Esophagus mucosa (tissue), 1 donor: ENCODE measurements around the gene CD96. TPM values are rescaled to one million over a fixed set of nuclear protein-coding genes. Genes with fewer than 3 reads are reported as not detected.
"Not testable (repeated sequence)": the region's sequence is repeated elsewhere in the genome, so short reads cannot be mapped to it uniquely, and the experiment has no call there.

ENCODE experiments used
- ATAC-seq: fragments of 200-7000 bp; cut with Tn5 transposase; one replicate; pipeline ENCODE4 v1.9.1; 2020
- total RNA-seq: library from RNA; stranded (reverse); gene quantifications from one replicate; pipeline ENCODE4 v1.2.4, GENCODE V29; 2023
- donor health status: DM: yes; HTN: yes; CAD: no.

The CD96 gene, protein sequence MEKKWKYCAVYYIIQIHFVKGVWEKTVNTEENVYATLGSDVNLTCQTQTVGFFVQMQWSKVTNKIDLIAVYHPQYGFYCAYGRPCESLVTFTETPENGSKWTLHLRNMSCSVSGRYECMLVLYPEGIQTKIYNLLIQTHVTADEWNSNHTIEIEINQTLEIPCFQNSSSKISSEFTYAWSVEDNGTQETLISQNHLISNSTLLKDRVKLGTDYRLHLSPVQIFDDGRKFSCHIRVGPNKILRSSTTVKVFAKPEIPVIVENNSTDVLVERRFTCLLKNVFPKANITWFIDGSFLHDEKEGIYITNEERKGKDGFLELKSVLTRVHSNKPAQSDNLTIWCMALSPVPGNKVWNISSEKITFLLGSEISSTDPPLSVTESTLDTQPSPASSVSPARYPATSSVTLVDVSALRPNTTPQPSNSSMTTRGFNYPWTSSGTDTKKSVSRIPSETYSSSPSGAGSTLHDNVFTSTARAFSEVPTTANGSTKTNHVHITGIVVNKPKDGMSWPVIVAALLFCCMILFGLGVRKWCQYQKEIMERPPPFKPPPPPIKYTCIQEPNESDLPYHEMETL
- 1.0 TPM for total RNA-seq

DNA sequence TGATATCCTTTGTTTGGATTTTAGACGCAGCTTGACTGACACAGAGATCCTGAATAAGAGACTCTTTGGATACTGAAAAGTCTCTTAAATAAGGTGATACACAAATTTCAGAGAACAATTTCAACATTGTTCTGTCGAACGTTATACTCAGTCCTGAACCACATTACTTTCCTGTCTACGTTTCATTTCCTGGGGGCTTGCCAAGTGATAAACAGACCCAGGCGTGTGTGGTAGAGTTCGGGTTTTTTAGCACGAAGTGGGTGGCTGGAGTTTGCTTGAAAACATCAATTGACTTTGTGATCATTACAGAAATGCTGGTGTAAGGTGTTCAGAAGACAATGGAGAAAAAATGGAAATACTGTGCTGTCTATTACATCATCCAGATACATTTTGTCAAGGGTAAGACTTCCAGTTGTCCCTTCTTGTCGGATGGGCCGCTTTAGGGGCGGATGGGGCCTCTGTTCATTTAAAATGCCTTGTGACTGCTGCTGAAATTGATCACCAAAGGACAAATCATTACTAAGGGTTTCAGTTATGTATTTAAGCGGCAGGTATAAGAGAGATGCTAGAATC lies at the start of gene CD96:
Gene CD96, plus strand, starts transcription at position 287 of the 573 bp plus-strand sequence. Its CDS starts 52 bp downstream, at position 339.
- no peak for ATAC-seq

DNA sequence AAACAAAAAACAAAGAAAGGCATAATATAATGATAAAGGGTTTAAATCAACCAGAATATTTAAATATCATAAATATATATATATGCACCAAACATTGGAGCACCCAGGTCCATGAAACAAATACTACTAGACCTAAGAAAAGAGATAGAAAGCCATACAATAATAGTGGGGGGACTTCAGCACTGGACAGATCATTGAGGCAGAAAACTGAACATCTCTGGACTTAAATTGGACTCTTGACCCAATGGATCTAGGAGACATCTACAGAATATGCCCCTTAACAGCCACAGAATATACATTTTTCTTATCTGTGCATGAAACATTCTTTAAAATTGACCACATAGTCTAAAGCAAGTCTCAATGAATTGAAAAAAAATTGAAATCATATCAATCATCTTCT lies 48.7 kb upstream of the CD96 start:
- no peak for ATAC-seq

DNA sequence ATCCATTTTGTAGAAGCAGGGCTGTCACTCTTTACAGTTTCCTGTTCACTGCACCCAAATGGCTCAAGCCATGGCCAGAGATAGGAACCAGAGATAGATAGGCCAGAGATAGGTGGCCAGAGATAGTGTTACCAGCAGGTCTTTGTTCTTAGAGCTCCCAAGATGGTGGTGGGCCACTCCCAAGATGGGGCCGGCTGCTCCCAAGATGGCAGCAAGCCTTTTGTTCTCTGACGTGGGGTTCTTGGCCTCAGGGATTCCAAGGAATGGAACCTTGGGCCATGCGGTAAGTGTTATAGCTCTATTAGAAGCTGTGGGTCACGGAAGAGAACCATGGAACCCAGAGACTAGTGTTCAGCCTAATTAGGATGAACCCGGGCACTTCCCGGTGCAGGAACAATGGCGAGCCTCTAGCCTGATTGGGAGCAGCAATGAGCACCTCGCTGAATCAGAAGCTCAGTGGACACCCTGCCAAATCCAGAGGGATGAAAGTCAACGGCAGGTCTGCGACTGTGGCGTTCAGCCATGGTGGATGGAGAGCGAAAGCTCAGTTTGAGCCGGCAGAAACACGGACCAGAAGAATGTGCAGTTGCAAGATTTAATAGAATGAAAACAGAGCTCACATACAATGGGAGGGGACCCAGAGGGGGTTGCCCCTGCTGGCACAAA lies 45.0 kb upstream of the CD96 start:
- no peak for ATAC-seq

DNA sequence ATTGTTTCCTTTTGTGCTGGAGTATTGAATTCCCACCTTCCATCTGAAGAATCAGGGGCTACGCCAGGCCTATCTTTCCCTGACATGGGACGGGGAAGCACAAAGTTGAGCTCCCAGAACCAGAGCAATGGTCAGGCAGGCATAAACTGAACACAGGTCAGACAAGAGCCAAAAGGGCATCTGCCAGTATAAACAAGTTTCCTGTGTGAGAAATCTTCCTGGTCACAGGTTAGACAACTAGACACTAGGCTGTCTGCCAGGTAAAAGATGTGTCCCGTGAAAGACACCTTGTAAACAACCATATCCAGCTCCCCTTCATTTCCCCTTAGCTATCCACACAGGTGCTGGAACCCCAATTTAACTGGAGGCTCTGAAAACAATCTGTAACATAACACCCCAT lies 44.0 kb upstream of the CD96 start:
- no peak for ATAC-seq

DNA sequence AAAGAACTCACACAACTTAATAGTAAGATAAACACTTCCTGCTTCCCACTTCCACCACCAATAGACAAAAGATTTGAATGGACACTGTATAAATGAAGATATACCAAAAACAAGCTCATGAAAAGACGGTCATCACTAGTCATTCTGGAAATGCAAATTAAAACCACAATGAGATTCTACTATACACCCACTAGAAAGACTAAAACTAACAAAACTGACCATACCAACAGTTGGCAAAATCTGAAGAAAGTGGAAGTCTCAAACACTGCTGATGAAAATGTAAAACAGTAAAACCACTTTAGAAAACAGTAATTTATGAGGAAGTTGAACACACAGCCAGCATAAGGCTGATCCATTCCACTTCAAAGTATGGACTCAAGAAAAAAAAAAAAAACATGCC lies 35.6 kb upstream of the CD96 start:
- no peak for ATAC-seq

DNA sequence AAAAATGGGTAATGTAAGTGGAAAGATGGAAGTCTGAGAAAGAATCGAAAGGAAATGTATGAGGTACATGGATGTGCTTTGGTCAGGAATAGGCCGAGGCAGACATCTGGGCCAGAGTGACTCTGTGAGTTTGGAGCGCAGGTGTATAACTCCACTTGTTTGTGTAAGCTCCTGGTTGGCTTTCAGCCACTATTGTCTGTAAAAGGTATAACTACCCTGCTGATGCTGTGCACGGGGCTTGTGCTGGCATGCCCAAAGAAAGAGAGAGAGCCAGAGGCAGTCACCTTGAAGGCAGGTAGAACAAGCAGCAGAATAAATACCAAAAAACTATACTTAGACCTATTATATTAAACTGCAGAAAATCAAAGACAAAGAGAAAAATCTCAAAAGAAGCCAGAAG lies 32.7 kb upstream of the CD96 start:
- peak; percentile 82 for ATAC-seq

DNA sequence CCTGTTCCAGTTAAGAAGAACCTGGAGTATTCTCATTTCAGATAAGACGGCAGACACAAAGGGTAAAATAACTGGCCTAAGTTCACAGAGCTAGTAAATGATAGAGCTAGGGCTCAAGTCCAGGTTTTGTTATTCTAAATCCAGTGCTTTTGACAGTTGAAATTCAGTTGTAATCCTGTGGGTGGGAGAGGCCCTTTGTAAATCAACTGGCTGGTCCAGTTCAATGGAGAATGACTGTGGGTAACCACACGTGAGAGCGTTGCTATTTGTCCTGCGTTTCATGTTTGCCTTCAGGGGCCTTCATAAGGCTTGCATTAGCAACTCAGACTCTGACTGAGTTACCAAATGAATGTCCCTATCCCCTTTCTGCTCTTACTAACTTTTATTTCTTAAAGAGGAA lies 24.2 kb upstream of the CD96 start:
- ATAC-seq = peak; percentile 57

DNA sequence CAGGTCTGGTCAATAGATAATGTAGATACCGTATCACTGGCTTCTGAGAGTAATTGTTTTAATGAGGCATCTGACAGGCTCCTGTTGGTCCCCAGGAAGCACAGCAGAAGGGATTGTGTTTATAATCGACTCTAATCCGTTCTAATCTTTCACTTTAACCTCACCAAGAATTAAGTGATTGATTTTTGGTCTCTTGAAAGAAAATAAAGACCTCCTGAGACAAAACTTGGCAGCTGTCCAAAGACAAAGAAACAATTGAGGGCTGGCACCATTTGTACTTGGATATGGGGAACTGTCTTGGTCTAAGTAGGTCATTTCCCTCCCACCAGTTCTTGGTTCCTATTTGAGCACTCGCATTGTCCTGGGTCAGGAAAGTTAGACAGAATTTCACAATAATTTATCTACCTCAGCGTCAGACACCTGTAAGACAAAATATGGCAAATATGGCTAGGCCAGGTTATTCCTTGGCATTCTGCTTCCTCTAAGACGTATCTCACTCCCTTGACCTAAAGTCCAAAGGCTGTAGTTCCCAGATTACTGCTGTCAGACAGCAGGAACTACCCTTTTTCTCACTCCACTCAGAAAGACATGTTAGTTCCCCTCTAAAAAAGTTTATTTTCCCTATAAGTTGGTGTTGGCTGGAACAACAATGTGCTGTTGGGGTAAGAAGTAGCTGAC lies 22.7 kb upstream of the CD96 start:
- no peak for ATAC-seq

DNA sequence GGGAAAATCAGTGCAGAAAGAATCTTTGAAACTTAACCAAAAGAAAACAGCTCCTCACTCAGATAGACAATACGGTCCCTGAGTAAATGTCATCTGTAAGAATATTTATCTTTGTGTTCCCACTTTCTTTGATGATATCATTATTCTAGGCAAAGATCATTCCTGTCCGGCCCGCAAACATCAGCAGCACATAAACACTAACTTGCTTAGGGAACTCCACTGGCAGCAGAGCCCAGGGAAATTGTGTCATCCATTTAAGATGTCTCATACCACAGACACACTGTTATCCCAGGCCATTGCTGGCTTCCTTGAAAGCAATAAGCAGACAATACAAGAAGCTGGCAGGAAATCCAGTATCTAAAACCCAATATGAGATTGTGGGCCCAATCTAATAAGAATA lies 20.1 kb upstream of the CD96 start:
- no peak for ATAC-seq

DNA sequence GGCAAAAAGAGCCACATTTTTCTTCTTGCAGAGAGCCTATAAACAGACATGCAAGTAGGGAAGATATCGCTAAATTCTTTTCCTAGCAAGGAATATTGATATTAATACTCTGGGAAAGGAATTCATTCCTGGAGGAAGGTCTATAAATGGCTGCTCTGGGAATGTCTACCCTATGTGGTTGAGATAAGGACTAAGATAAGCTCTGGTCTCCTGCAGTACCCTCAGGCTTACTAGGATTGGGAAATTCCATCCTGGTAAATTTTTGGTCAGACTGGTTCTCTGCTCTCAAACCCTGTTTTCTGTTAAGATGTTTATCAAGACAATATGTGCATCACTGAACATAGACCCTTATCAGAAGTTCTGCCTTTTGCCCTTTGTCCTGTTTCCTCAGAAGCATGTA lies 17.5 kb upstream of the CD96 start:
- ATAC-seq = not testable (repeated sequence)

DNA sequence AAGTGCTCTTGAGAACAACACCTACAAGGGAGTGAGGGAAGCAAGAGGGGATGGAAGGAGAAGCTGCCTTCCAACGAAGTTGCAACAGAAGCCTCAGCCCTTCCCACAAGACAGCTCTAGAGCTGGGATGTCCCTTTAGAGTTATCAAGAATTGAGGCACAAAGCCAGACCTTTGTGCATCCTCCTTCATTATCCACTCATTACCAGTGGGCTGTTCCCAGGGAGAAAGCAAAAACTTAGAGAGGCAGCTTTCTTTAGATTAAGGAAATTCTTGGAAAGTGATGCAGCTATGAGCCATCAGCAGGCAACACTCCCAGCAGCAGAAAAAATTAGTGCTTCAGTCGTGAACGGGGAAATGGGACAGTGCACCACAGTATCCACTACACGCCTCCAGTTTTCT lies 10.6 kb upstream of the CD96 start:
- no peak for ATAC-seq

DNA sequence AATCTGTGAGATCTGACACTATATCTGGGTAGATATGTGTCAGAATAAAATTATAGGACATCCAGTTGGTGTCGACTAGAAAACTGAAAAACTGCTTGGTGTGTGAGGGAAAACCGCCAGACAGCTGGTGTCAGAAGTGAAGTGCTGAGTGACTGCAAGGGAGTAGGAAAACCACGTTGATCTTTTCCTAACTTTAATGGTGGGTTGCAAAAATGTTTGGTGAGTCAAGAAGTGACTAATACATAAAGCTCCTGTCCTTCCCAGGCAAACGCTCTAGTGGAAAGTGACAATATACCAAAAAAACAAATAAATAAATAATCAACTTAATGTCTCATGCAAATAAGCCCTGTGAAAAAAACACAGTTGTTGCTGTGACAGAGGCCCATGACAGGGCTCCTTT lies 7.3 kb upstream of the CD96 start:
- ATAC-seq = no peak

DNA sequence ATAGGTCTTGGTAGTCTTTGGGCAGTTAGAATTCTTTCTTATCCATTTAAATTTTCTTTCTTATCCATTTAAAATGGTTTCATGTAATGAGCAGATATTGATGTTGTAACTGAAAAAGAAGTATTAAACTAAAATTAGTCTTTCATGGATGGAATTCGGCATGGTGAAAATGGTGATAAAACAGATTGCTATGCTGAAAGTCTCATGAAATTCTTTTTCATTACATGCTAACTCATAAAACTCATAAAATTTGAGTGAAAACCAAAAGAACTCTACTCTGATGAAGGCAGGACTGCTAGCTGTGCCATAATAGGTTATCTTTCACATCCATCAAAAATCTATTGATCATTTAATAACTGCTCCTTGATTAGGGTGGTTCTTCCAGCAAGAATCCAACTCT lies 3.9 kb upstream of the CD96 start:
- no peak for ATAC-seq

DNA sequence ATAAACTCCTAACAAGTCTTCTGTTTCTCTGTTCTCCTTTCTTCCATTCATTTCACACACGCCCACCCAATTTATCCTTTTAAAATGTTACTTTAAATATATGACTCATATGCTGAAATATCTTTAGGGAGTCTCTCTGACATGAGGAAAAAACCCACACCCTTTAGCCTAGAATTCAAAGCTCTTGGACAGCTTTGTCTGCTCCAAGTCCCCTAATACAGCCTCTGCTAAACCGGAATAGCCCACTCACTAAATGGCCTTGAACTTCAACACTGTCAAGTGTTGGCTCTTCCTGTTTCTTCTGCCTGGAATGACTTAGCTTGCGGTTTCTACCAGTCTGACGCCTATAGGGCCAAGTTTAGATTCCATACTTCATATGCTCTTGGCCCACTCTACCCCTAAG lies 3.3 kb upstream of the CD96 start:
- ATAC-seq = no peak

DNA sequence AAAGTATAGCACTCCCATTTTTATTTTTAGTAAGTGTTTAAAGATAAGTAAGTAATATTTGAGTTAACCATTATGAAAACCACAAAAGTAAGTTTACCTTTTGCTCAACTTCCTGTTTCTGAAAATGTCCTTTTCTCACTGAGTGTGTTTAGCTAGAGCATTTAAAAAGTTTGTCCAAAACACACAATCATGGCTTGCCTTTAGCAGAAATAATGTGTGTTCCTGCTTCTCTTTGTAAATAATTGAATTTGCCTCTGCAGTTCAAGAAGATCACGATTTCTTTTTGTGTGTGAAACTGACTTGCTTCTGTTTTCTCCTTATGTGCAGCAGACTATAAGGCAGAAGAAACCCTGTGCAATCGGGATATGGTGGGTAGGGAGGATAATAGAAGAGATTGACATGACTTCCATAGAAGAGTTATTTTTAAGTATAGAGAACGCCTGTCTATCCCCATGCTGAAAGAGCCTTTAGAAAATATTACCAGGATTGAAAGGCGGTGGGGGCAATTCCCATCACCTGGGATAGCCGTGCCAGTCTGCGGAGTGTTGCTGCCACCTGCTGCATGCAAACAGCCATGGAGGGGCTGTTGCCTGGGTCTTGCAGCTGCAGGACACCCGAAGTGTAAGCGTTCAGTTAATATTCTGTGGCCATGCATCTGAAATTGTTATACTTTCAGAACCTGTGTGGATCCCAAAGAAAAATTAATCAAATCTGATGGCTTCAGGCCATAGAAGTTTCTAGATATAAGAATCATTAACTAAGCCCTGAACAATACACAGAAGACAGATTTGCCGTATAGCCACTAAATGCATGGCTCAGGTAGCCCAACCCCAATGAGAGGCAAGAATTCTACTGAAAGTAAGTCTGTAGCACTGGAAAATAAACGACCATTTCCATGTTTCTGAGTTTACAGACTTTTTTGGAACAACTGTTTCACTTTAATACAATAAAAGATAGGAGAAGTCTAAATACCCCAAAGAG lies 2.4 kb upstream of the CD96 start:
- ATAC-seq = peak; percentile 69

DNA sequence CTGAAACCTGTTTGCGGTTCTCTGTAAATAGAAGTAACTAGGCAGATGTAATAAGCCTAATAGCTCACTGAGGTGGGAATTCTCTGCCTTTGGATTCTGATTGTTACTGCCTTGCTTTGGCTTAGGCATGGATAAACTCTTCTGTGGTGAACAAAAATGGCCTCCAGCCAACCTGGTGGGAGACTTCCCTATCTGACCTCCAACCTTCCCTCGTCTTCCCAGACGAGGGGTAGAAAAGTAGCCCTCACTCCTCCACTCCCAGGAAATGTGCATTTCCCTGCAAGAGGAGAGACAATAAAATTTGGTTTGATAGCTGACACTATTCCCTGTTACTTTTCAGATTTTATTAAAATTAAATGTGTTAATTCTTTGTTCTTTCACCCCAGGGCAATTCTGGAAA lies 606 bp upstream of the CD96 start:
- ATAC-seq = no peak

DNA sequence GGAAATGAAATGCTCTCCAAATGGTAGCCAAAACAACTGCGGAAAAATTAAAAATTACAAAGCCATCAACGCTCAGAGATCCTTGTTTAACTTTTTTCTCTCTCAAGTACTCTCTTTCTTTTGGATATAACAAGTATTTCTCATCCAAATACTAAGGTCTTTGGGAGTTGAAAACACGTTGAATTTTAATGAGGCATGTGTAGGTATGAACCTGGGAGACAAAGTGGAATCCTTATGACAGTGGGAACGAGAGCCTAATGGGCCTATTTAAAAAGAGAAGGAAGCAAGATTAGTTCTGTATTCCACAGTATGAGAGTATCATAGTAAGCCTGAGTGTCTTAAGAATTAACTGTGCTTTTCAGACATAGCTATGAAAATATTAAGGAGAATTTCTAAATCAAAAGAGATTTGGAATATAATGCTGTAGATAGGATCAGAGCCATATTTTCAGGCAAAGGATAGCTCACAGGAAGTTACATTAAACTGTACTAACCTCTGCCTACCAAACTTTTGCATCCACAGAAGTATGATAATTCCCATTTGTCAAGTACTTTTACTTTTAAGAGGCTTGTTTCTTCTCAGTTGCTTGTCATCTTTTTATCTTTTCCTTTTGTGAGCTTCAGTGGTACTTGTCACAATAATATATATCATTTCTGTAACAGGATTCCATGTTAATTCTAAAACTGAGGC lies 759 bp downstream of the CD96 start:
- no peak for ATAC-seq

DNA sequence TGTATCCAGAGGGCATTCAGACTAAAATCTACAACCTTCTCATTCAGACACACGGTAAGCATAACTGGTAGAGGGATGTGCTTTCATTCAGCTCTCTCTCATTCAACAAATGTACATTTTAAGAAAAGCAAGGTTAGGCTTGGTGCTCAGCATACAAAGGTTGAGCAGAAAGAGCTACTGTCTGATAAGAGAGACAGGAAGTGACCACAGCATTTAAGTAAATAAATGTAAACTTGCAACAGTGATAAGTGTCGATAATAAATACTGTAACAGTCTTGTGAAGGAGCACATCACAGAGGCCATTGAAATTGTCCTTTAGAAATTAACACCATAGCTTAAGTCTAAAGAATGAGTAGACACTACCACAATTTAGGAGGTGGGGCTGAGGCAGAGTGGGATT lies 3.4 kb downstream of the CD96 start:
- ATAC-seq = no peak

DNA sequence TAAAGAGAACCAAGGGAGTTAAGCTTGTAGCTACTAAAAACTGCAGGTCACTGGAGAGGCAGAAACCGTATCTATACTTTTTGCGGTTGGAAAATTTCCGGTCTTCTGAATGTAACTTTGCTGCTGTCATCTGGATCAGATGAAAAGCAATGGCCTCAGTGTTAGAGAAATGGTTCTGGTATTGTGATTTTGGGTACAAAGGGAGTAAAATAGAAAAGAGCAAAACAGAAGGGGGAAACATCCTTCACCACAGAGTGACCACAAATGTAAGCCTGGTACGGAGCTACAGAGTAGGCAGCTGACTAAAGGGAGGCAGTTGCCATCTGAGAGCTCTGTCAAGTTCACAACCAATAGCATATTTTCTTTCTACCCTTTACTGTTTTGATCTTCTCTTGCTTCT lies 5.6 kb downstream of the CD96 start:
- ATAC-seq = peak; percentile 69

DNA sequence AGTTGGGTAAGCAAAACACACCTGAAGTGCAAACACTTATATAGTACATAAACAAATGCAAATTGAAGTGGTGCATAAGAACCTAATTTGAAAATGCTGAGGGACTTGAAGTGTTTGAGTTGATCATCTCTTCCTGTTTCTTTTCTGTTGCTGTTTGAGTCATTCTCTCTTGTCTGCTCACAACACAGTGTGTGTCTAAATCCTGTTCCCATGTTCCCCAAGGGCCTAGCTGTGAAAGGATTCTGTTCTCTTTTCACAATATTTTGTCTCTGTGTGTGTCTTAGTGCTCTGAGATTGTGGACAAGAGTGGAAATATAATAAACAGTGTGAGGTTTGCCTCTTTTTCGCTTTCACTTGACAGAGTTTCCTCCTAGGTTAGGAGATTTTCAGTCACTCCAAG lies 6.1 kb downstream of the CD96 start:
- peak; percentile 28 for ATAC-seq

DNA sequence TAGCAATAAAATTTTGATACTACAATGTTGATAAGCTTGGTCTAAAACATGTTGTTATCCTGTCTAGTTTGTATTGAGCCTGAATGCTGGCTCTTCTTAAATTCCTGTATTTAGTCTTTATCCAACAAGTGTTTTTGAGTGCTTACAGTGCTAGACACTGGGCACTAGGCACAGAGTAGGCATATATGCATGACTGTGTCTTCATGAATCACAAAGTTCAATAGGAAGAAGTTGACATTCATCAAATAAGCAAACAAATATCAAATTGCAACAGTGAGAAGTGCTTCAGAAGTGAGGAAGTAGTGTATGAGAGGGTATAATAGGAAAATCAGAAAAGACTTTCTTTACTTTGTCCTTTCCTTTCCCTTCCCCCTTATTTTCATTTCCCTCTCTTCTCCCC lies 6.8 kb downstream of the CD96 start:
- no peak for ATAC-seq
